NCI-H2029 treated with DMSO at 0.1 percent for 48 hours (cell line): ENCODE results near the gene C17orf107.
A peak's percentile ranks its signal among the peaks of the same experiment; 100 is the strongest.

Experiments
- DNase-seq: peaks from one replicate; lab custom pipeline; 2025; lab: John Stamatoyannopoulos, UW

C17orf107 gene

GRCh38 chr17:4872786-4873185 is 26.6 kb upstream of the C17orf107 start:
- no peak for DNase-seq

- DNase-seq, result no peak
Measured at GRCh38 chr17:4877089-4877488, 22.2 kb upstream of the C17orf107 start.

GRCh38 chr17:4879601-4880000 is 19.7 kb upstream of the C17orf107 start:
- DNase-seq, result no peak

GRCh38 chr17:4880857-4881256 is 18.5 kb upstream of the C17orf107 start:
- DNase-seq, result no peak

GRCh38 chr17:4881761-4882555 is 17.4 kb upstream of the C17orf107 start:
- DNase-seq, result peak; percentile 6

GRCh38 chr17:4884489-4884888 is 14.8 kb upstream of the C17orf107 start:
- DNase-seq, result no peak

- DNase-seq, result no peak
Measured at GRCh38 chr17:4886830-4887229, 12.5 kb upstream of the C17orf107 start.

GRCh38 chr17:4887581-4887980 is 11.8 kb upstream of the C17orf107 start:
- no peak for DNase-seq

GRCh38 chr17:4891411-4892410 is 7.6 kb upstream of the C17orf107 start:
- no peak for DNase-seq

- no peak for DNase-seq
Measured at GRCh38 chr17:4892499-4893221, 6.7 kb upstream of the C17orf107 start.

- DNase-seq, result no peak
Measured at GRCh38 chr17:4893272-4893671, 6.1 kb upstream of the C17orf107 start.

GRCh38 chr17:4893721-4894560 is 5.4 kb upstream of the C17orf107 start:
- DNase-seq, result no peak

GRCh38 chr17:4895121-4895520 is 4.2 kb upstream of the C17orf107 start:
- no peak for DNase-seq

- no peak for DNase-seq
Measured at GRCh38 chr17:4895657-4896331, 3.5 kb upstream of the C17orf107 start.

GRCh38 chr17:4896332-4897197 is 2.8 kb upstream of the C17orf107 start:
- no peak for DNase-seq

GRCh38 chr17:4897198-4897687 is 2.1 kb upstream of the C17orf107 start:
- DNase-seq, result no peak

GRCh38 chr17:4897785-4898184 is 1.6 kb upstream of the C17orf107 start:
- DNase-seq, result no peak

- no peak for DNase-seq
Measured at GRCh38 chr17:4898351-4898750, 985 bp upstream of the C17orf107 start.

- no peak for DNase-seq
Measured at GRCh38 chr17:4898927-4899326, 409 bp upstream of the C17orf107 start.
